Forelimb muscle (tissue), 1 donor: Measurements from ENCODE around the gene OGDH. TPM values are rescaled to one million over a fixed set of nuclear protein-coding genes. Genes with fewer than 3 reads are reported as not detected.
"Not testable (repeated sequence)": the region's sequence is repeated elsewhere in the genome, so short reads cannot be mapped to it uniquely, and the experiment has no call there.

Experiments
- DNase-seq: peaks from one replicate; pipeline ENCODE4 v3.0.0-alpha.2; 2013; ENCODE audit warnings: low read depth
- polyA plus RNA-seq: library from polyadenylated mRNA; unstranded; fragments of 120-200 nt; gene quantifications from one replicate; pipeline ENCODE4 v1.2.1, GENCODE V29; 2013; ENCODE audit not compliant: insufficient read length

Gene OGDH
- polyA plus RNA-seq, 1 donor: 61.2 TPM

DNA sequence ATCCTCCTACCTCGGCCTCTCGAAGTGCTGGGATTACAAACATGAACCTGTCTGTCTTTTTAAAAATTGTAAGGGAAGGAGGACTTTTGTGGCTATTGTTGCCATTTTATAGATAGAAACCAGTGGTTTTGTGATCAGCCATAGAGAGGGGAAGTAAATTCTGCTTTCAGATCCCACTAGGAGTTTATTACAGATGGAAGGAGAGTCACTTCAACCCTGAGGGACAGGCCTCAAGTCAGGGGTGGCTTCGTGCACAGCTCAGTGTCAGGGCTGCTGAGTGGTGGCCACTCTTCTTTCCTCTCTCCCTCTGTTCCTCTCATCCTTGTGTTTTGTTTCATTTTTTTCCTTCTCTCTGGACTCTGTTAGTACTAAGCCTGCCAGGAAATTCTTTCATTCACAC, 60.8 kb downstream of the OGDH start:
- no peak for DNase-seq

DNA sequence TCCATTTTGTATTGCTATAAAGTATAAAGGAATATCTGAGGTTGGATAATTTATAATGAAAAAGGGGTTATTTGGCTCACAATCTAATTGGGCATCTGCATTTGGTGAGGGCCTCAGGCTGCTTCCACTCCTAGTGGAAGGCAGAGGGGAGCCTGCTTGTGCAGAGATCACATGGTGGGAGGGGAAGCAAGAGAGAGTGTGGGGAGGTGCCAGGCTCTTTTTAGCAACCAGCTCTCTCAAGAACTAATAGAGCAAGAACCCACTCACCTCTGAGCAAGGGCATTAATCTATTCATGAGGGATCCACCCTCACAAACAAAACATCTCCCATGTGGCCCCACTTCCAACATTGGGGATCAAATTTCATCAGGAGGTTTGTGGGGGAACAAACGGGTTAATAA, 64.6 kb downstream of the OGDH start:
- DNase-seq: no peak

DNA sequence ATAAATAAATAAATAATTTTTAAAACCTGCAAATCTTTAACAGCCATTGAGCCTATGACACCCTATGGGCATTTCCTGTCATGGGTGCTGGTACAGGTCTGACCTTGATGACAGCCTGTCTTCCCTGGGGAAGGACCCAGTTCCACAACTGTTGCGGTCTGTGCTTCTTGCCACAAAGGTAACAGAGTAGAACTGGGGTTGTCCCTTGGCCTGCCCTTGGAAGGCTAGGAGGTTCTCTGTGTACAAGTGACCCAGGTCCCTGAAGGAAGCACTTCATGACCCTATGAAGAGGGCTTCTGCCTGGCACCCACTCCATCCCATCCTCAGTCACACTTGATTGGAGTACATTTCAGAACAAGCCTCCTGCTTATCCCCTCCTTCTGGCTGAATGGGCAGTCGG, 66.9 kb downstream of the OGDH start:
- DNase-seq: no peak

DNA sequence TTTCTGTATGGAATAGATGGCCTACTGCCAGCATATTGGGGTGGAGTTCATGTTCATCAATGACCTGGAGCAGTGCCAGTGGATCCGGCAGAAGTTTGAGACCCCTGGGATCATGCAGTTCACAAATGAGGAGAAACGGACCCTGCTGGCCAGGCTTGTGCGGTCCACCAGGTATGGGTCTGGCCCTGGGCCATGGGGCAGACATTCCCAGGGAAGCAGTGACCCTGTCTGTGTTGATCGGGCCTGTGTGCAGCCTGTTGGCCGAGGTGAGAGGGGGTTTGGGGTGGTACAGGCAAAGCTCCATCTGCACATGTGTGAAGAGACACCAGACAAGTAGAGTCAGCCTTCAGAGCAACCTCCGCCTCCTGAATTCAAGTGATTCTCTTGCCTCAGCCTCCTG, 67.3 kb downstream of the OGDH start:
- DNase-seq: no peak

DNA sequence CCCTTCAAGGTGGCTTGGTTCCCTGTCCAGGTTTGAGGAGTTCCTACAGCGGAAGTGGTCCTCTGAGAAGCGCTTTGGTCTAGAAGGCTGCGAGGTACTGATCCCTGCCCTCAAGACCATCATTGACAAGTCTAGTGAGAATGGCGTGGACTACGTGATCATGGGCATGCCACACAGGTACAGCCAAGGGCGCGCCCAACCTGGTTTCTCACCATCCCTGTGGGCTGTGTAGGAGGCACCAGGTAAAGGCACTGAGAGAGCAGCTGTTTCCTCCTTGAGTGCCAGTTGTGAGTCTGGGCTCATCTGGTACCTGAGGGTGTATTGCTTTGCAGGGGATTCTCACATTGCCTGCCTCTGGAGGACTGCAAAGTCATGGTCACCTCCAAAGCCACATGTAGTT, 68.0 kb downstream of the OGDH start:
- DNase-seq: no peak

DNA sequence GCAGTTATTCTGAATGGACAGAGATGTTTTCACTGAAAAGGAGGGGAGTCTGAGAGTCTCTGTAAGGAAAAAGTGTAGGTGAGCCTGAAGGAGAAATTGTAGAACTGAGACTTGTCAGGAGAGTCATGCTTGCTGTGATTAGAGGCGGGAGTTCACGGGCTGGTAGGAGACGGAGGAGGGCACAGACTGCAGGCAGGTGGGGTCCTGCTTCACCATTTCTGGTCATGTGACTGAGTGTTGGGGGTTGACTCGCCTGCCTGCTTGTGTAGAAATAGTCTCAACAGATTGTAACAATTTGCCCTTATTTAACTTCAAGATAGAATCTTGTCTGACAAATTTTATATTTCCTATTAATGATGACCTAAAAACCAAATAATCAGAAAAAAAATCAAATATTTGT, 70.3 kb downstream of the OGDH start:
- DNase-seq: no peak

DNA sequence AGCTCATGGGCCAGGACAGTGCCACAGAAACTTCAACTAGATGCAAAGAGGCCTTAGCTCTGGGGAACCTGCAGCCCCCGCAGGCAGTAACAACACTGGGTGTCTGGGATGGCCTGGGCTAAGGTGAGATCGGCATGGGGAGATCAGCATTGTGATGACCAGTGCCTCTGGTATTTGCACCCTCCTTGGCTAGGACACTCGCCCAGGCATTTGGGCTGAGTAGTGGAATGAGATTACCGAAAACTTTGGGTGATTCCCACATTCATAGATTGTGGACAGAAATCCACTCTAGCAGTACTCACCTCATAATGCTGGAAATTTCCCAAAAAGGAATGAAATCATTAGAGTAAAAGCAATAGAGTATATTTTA, 71.7 kb downstream of the OGDH start:
- DNase-seq: no peak

DNA sequence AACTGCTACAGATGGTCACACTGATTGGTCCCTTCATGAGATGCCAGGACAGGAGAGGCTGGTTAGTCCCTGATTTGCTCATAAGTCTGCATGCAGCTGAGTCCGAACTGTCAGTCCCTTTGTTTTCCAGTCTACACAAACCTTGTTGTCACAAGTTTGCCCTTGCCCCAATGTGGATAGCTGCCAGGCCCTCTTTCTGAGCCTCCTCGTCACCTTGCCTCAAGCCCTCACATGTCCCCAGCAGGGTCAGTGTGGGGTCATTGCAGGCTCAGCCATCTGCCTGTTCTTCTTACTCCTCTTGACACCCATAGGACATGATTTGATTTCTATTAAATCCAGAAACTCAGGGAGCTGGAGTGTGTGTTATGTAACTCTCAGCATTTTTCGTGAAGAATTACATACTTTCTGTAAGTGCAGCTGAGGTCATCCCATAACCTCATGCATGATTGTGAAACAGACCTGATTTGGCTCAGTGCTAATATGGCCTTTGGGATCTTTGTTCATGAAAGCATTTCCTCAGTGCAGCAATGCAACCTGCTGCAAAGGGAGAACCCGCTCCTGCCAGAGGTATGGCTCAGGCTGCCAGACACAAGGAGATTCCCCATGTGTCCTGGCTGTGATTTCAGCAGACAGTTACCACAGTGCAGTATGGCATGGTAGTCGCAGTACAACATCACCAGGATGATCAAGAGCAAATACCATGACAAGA, 72.2 kb downstream of the OGDH start:
- DNase-seq: peak; percentile 39

DNA sequence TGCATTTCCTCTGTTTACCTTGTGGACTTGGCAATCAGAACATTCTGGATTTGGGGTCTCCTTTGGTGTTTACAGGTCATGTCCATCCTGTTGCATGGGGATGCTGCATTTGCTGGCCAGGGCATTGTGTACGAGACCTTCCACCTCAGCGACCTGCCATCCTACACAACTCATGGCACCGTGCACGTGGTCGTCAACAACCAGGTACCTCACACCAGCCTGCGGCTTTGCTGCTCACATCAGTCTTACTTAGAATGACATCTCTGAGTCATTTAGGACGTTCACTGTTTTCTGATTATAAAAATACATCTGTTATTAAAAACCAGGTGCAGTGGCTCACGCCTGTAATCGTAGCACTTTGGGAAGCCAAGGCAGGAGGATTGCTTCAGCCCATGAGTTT, 75.2 kb downstream of the OGDH start:
- no peak for DNase-seq

DNA sequence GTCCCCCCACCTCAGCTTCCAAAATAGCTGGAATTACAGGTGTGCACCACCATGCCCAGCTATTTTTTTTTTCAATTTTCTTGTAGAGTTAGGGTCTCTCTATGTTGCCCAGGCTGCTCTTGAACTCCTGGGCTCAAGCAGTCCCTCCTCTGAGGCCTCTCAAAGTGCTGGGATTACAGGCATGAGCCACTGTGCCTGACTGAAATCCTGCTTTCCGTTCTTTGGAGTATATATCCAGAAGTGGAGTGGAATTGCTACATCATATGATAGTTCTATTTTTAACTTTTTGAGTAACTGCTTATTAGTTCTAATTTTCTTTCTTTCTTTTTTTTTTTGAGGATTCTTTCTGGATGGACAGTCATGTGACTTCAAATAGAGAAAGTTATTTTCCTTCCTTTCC, 79.3 kb downstream of the OGDH start:
- DNase-seq: no peak

DNA sequence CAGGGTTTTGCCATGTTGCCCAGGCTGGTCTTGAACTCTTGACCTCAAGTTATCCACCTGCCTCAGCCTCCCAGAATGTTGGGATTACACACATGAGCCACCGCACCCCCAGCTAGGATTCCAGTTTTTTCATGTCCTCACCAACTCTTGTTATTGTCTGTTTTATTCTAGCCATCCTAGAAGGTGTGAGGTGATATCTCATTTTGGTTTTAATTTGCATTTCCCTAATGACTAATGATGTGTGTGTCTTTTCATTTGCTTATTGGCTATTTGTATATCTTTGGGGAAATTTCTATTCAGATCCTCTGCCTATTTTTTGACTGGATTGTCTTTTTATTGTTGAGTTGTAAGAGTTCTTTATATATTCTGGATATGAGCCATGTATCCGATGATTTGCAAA, 83.0 kb downstream of the OGDH start:
- no peak for DNase-seq

DNA sequence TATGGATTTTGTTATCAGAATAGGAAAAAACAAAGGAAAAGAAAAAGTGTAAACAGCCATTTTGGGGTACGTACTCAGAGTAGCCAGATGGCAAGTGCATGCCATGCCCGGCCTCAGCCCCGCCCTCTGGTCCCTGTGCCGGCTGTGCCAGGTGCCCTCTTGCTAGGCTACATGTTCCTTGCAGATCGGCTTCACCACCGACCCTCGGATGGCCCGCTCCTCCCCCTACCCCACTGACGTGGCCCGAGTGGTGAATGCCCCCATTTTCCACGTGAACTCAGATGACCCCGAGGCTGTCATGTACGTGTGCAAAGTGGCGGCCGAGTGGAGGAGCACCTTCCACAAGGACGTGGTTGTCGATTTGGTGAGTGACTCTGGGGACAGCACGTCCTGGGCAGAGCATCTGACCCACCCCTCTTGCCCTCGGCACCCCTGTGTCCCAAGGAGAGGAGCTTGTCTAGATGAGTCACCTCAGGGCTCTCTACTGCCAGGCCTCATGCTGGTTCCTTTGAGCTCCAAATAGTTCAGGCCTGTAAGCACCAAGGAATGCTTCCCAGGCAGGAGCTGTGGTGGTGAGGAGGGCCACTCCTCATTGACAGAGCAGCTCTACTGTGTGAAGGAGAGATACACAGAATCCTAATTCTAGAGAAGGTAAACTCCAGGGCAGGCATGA, 87.3 kb downstream of the OGDH start:
- DNase-seq: no peak

DNA sequence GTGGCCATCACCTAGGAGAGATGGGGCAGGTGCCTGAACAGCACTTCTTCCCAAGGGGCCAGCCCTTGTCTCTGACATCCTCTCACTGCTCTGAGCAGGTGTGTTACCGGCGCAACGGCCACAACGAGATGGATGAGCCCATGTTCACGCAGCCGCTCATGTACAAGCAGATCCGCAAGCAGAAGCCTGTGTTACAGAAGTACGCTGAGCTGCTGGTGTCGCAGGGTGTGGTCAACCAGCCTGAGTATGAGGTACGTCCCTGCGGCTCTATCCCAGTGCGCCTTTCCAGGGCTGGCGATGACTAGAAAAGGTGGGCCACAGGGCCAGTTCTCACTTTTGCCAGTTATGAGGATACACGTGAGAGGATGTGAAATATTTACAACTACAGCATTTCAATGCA, 87.9 kb downstream of the OGDH start:
- no peak for DNase-seq

DNA sequence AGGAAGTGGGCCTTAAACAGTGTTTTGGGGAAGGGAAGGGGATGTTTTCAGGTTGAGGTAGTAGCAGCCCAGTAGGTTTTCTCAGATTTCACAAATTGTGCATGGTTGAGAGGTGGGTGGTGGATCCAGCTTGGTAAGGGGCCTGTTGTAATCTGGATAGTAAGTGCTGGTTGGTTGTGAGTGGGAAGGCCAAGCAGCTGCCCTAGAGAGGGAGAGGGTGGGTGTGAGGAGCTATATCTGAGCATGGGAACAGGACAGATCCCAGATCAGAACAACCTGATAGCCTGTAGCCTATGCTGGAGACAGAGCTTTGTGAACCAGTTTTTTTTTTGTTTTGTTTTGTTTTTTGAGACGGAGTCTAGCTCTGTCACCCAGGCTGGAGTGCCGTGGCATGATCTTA, 88.3 kb downstream of the OGDH start:
- no peak for DNase-seq

DNA sequence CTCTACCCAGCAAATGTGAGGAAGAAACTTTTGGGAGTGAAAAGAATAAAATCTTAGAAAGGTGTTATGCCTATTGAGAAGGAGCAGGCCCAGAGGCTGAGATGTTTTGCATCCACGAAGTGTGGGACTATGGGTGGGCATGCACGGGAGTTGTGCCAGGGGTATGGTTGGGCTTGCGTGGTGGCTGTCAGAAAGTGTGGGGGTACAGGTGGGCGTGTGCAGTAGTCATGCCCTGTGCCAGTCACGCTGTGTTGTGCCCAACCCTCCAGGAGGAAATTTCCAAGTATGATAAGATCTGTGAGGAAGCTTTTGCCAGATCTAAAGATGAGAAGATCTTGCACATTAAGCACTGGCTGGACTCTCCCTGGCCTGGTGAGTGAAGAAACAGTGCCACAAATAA, 89.3 kb downstream of the OGDH start:
- no peak for DNase-seq

DNA sequence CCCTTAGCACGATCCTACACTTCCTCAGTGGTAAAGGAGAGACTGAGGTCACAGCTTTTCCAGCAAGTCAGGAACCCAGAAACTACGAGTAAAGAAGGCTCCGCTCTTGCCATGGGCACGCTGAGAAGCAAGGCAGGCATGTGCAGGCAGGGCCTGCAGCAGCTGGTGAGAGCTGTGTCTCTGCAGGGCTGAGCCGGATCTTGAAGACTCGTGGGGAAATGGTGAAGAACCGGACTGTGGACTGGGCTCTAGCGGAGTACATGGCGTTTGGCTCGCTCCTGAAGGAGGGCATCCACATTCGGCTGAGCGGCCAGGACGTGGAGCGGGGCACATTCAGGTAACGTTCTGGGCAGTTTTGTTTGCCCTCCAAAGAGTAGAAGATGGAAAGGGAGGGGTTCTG, 90.3 kb downstream of the OGDH start:
- no peak for DNase-seq

DNA sequence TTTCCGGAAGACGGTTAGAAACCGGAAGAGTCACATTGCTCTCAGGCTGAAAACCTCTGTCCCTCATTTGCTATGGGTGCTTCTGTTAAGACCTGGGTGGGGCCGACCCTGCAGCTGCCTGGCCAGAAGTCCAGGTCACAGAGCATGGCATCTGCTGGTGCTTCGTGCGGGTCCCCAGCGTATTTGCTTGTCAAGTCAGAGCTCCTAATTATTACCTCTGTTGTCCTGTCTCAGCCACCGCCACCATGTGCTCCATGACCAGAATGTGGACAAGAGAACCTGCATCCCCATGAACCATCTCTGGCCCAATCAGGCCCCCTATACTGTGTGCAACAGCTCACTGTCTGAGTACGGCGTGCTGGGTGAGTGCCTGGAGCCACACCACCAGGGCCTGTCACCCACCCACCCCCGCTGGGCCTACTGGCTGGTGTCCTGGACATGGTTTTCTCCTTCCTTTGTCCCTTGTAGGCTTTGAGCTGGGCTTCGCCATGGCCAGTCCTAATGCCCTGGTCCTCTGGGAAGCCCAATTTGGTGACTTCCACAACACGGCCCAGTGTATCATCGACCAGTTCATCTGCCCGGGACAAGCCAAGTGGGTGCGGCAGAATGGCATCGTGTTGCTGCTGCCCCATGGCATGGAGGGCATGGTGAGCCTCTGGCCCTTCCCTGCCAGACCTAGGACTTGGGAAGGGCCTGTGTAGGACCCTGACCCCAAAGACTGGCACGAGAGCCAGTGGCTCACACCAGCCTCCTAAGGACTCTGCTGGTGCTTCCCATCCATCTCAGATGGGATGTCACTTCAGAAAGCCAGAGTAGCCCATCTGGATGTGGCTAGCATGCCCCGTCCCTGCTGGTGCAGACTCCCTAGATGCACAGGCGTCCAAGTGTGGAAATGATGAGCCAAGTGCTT, 91.0 kb downstream of the OGDH start:
- no peak for DNase-seq

DNA sequence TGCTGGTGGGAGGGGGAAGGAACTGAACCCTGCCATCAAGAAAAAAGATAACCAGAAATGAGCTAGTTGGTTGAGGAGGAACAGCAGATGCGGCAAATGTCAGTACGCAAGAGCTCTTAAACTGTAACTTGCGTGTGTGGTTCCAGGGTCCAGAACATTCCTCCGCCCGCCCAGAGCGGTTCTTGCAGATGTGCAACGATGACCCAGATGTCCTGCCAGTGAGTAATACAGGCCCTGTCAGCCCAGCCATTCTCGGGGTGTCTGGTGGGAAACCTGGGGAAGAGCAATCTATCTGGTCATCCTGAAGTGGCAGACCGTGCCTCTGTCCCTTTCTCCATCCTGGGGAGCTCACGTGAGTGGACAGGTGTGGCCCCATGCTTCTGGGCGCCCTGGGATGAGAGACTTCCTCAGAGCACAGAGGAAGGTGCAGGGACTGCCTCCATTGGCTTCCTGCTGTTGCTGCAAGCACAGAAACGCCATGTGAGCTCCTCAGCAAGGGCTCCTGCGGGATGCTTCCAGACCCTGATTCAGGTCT, 91.7 kb downstream of the OGDH start:
- DNase-seq: no peak

DNA sequence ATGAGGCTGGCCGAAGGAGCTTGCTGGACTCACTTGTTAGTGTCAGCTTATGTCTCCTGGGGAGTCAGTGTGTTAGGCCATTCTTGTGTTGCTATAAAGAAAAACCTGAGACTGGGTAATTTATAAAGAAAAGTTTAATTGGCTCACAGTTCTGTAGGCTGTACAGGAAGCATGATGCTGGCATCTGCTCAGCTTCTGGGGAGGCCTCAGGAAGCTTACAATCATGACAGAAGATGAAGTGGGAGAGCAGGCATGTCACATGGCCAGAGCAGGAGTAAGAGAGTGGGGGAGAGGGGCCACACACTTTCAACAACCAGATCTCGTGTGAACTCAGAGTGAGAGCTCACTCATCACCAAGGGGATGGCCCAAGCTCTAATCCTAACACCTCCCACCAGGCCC, 93.2 kb downstream of the OGDH start:
- not testable (repeated sequence) for DNase-seq

DNA sequence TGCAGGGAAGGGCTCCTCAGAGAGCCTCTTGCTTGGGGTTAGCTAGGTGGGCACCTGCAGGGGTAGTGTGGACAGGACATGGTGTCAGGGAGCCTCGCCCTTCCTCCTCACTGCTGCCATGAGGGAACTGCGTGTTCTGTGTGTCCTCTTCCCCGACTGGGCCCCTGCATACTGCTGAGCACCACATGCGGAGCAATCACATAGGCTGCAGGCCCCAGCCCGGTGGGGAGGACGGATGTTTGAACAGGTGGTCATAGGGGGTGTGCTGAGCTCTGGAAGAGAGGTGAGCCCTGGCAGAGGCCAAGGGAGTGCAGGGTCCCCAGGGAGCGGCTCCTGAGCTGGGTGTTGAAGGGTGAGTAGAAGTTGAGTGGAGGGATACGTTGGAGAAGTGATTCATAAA, 93.9 kb downstream of the OGDH start:
- DNase-seq: no peak

DNA sequence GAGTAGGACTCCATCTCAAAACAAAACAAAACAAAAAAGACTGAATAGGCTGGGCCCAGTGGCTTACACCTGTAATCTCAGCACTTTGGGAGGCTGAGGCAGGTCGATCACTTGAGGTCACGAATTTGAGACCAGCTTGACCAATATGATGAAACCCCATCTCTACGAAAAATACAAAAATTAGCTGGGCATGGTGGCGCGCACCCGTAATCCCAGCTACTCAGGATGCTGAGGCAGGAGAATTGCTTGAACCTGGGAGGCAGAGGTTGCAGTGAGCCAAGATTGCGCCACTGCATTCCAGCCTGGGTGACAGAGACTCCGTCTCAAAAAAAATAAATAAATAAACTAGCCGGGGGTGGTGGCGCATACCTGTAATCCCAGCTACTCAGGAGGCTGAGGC, 97.0 kb downstream of the OGDH start:
- not testable (repeated sequence) for DNase-seq

DNA sequence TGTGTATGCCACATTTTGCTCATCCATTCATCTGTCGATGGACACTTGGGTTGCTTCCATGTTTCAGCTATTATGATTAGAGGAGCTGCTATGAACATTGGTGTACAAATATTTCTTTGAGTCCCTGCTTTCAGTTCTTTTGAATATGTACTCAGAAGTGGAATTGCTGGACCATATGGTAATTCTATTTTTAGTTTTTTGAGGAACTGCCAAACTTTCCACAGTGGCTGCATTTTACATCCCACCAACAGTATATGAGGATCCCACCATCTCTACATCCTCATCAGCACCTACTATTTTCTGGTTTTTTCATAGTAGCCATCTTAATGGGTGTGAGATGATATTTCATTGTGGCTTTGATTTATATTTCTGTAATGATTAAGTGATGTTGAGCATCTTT, 97.5 kb downstream of the OGDH start:
- no peak for DNase-seq

DNA sequence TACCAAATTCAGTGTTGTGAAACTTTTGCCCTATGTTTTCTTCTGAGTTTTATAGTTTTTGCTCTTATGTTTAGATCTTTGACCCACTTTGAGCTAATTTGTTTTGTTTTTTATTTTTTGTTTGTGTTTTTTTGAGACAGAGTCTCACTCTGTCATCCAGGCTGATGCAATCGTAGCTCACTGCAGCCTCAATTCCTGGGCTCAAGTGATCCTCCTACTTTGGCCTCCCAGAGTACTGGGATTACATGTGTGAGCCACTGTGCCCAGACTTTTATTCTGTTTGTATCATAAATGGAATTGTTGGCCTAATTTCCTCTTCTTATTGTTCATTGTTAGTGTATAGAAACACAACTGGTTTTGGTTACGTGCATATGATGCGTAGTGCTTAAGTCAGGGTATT, 99.0 kb downstream of the OGDH start:
- DNase-seq: no peak
